ENCODE measurements around the gene TMEM256.
A peak's percentile ranks its signal among the peaks of the same experiment; 100 is the strongest.

TMEM256 gene

GRCh38 chr17:7427549-7427948, 23.7 kb upstream of the TMEM256 start:
- no peak for TF ChIP-seq TAF1 (IDR thresholded peaks at IDR 0.05; ENCODE audit: borderline replicate concordance, low read depth, low read length)
- no peak for TF ChIP-seq POLR2A (IDR thresholded peaks at IDR 0.05; ENCODE audit: low read depth, low read length)
- TF ChIP-seq POLR2AphosphoS5 (IDR thresholded peaks at IDR 0.05; ENCODE audit: low read depth, low read length) = no peak
- FAIRE-seq = no peak
- DNase-seq (ENCODE audit: insufficient read length) = no peak

- no peak for TF ChIP-seq POLR2A (IDR thresholded peaks at IDR 0.05; ENCODE audit: low read depth, low read length)
- TF ChIP-seq TAF1 (IDR thresholded peaks at IDR 0.05; ENCODE audit: borderline replicate concordance, low read depth, low read length) = no peak
- TF ChIP-seq POLR2AphosphoS5 (IDR thresholded peaks at IDR 0.05; ENCODE audit: low read depth, low read length) = no peak
- DNase-seq (ENCODE audit: insufficient read length) = no peak
- no peak for FAIRE-seq
These were observed 23.1 kb upstream of the TMEM256 start for GRCh38 chr17:7426896-7427489.

GRCh38 chr17:7426203-7426863, 22.4 kb upstream of the TMEM256 start:
- TF ChIP-seq POLR2A (IDR thresholded peaks at IDR 0.05; ENCODE audit: low read depth, low read length) = no peak
- TF ChIP-seq TAF1 (IDR thresholded peaks at IDR 0.05; ENCODE audit: borderline replicate concordance, low read depth, low read length) = no peak
- TF ChIP-seq POLR2AphosphoS5 (IDR thresholded peaks at IDR 0.05; ENCODE audit: low read depth, low read length) = no peak
- FAIRE-seq = no peak

GRCh38 chr17:7425756-7426155, 21.9 kb upstream of the TMEM256 start:
- FAIRE-seq (no peak), DNase-seq (ENCODE audit: insufficient read length) (no peak)
- no peak for TF ChIP-seq POLR2A (IDR thresholded peaks at IDR 0.05; ENCODE audit: low read depth, low read length)
- no peak for TF ChIP-seq POLR2AphosphoS5 (IDR thresholded peaks at IDR 0.05; ENCODE audit: low read depth, low read length)
- no peak for TF ChIP-seq TAF1 (IDR thresholded peaks at IDR 0.05; ENCODE audit: borderline replicate concordance, low read depth, low read length)

More at GRCh38 chr17:7426203-7426863, 22.4 kb upstream of the TMEM256 start:
- DNase-seq (ENCODE audit: insufficient read length) = no peak

- TF ChIP-seq TAF1 (IDR thresholded peaks at IDR 0.05; ENCODE audit: borderline replicate concordance, low read depth, low read length) = no peak
- no peak for TF ChIP-seq POLR2AphosphoS5 (IDR thresholded peaks at IDR 0.05; ENCODE audit: low read depth, low read length)
- no peak for TF ChIP-seq POLR2A (IDR thresholded peaks at IDR 0.05; ENCODE audit: low read depth, low read length)
- FAIRE-seq (no peak), DNase-seq (ENCODE audit: insufficient read length) (no peak)
These were observed 21.4 kb upstream of the TMEM256 start, which contains the start of gene SPEM2 for GRCh38 chr17:7425316-7425715. SPEM2 (plus strand) TSS chr17:7425616; CDS start chr17:7425689, 73 bp downstream.

- TF ChIP-seq POLR2AphosphoS5 (IDR thresholded peaks at IDR 0.05; ENCODE audit: low read depth, low read length) (no peak), TAF1 (IDR thresholded peaks at IDR 0.05; ENCODE audit: borderline replicate concordance, low read depth, low read length) (no peak), POLR2A (IDR thresholded peaks at IDR 0.05; ENCODE audit: low read depth, low read length) (no peak)
- FAIRE-seq = peak; percentile 30
- no peak for DNase-seq (ENCODE audit: insufficient read length)
These were observed 19.8 kb upstream of the TMEM256 start for GRCh38 chr17:7423679-7424078.

GRCh38 chr17:7421186-7421585, 17.3 kb upstream of the TMEM256 start:
- FAIRE-seq (no peak), DNase-seq (ENCODE audit: insufficient read length) (no peak)
- TF ChIP-seq POLR2AphosphoS5 (IDR thresholded peaks at IDR 0.05; ENCODE audit: low read depth, low read length) (no peak), POLR2A (IDR thresholded peaks at IDR 0.05; ENCODE audit: low read depth, low read length) (no peak), TAF1 (IDR thresholded peaks at IDR 0.05; ENCODE audit: borderline replicate concordance, low read depth, low read length) (no peak)

GRCh38 chr17:7419819-7420610, 16.1 kb upstream of the TMEM256 start, which contains the start of gene SPEM1:
SPEM1 (plus strand) TSS chr17:7420324; CDS start chr17:7420385, 61 bp downstream.
- TF ChIP-seq TAF1 (IDR thresholded peaks at IDR 0.05; ENCODE audit: borderline replicate concordance, low read depth, low read length) (no peak), POLR2AphosphoS5 (IDR thresholded peaks at IDR 0.05; ENCODE audit: low read depth, low read length) (no peak), POLR2A (IDR thresholded peaks at IDR 0.05; ENCODE audit: low read depth, low read length) (no peak)
- no peak for FAIRE-seq
- DNase-seq (ENCODE audit: insufficient read length) = no peak

- no peak for TF ChIP-seq POLR2A (IDR thresholded peaks at IDR 0.05; ENCODE audit: low read depth, low read length)
- no peak for TF ChIP-seq TAF1 (IDR thresholded peaks at IDR 0.05; ENCODE audit: borderline replicate concordance, low read depth, low read length)
- TF ChIP-seq POLR2AphosphoS5 (IDR thresholded peaks at IDR 0.05; ENCODE audit: low read depth, low read length) = no peak
- DNase-seq (ENCODE audit: insufficient read length) = no peak
- no peak for FAIRE-seq
These were observed 14.7 kb upstream of the TMEM256 start for GRCh38 chr17:7418472-7419152.

- FAIRE-seq = no peak
- TF ChIP-seq TAF1 (IDR thresholded peaks at IDR 0.05; ENCODE audit: borderline replicate concordance, low read depth, low read length) (no peak), POLR2A (IDR thresholded peaks at IDR 0.05; ENCODE audit: low read depth, low read length) (no peak), POLR2AphosphoS5 (IDR thresholded peaks at IDR 0.05; ENCODE audit: low read depth, low read length) (no peak)
- DNase-seq (ENCODE audit: insufficient read length) = no peak
These were observed 13.3 kb upstream of the TMEM256 start for GRCh38 chr17:7417056-7417655.

Measured in GM12892 (cell line).